DND-41 (cell line): ENCODE results near the gene RELA.

Experiments used
- EZH2 ChIP-seq: IDR thresholded peaks from 3 replicates; pipeline ENCODE4 v1.6.1; 2012; ENCODE audit warnings: borderline replicate concordance, low read depth, mild to moderate bottlenecking, moderate library complexity, low read length, inconsistent platforms; ENCODE audit not compliant: severe bottlenecking
- TF ChIP-seq, protein P1 (sequence below): IDR thresholded peaks from 2 replicates; pipeline ENCODE4 v1.5.1; 2012; ENCODE audit warnings: borderline replicate concordance, low read length, moderate library complexity, mild to moderate bottlenecking; ENCODE audit not compliant: poor library complexity, severe bottlenecking; ENCODE audit errors: extremely low read depth

DNA sequence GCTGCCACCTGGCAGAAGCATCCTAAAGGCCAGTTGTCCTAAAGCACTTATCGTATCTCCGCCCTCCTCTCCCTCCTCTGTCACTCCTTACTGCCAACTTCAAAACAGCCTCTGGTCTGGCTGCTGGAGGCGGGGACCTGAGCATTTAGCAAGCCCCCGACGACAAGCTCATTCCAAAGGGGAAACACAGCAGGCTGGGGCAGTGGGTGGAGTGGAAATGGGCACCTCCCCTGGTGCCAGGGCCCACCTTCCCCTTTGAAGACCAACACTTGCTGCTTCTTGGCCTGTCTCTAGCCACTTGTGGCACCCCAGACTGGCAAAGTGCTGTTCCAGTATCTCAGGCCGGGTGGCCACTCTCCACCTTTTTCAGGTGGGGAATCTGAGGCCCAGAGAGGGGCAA, 52.3 kb downstream of the RELA start:
- TF ChIP-seq, protein P1, sequence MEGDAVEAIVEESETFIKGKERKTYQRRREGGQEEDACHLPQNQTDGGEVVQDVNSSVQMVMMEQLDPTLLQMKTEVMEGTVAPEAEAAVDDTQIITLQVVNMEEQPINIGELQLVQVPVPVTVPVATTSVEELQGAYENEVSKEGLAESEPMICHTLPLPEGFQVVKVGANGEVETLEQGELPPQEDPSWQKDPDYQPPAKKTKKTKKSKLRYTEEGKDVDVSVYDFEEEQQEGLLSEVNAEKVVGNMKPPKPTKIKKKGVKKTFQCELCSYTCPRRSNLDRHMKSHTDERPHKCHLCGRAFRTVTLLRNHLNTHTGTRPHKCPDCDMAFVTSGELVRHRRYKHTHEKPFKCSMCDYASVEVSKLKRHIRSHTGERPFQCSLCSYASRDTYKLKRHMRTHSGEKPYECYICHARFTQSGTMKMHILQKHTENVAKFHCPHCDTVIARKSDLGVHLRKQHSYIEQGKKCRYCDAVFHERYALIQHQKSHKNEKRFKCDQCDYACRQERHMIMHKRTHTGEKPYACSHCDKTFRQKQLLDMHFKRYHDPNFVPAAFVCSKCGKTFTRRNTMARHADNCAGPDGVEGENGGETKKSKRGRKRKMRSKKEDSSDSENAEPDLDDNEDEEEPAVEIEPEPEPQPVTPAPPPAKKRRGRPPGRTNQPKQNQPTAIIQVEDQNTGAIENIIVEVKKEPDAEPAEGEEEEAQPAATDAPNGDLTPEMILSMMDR: no peak
- no peak for TF ChIP-seq EZH2
